ENCODE results near the gene RPEL1.

- TF ChIP-seq CTCF (IDR thresholded peaks at IDR 0.05; ENCODE audit: low read length) (no peak), EZH2 (optimal IDR thresholded peaks at IDR 0.05; ENCODE audit: low read depth, low read length) (no peak)
Measured at GRCh38 chr10:103287992-103288391, 42.3 kb downstream of the RPEL1 start.

All from MM.1S (cell line).